Mucosa of rectum (tissue), 2 donors: ENCODE data around the gene SCG3.
A peak's percentile ranks its signal among the peaks of the same experiment; 100 is the strongest.

Experiments
- H3K27ac ChIP-seq, 2 donors: one replicate each; pipeline ENCODE4 v1.7.0; 2013; ENCODE audit warnings: inconsistent platforms in 2 of 2, low read depth in 2 of 2, low read length in 2 of 2
- H3K27me3 ChIP-seq, 2 donors: one replicate each; pipeline ENCODE4 v1.7.0; 2013; ENCODE audit warnings: low read length in 2 of 2; ENCODE audit not compliant: control insufficient read depth in 2 of 2, insufficient read depth in 2 of 2
- H3K36me3 ChIP-seq, 2 donors: one replicate each; pipeline ENCODE4 v1.7.0; 2013; ENCODE audit warnings: low read length in 2 of 2; ENCODE audit not compliant: control insufficient read depth in 2 of 2, insufficient read depth in 2 of 2
- H3K4me1 ChIP-seq, 2 donors: one replicate each; pipeline ENCODE4 v1.7.0; 2013; ENCODE audit warnings: low read length in 2 of 2, mild to moderate bottlenecking in 1 of 2; ENCODE audit not compliant: control insufficient read depth in 2 of 2, insufficient read depth in 2 of 2
- H3K4me3 ChIP-seq, 2 donors: one replicate each; pipeline ENCODE4 v1.7.0; 2013; ENCODE audit warnings: low read length in 2 of 2
- H3K9ac ChIP-seq, 2 donors: one replicate each; pipeline ENCODE4 v1.7.0; 2013; ENCODE audit warnings: low read length in 2 of 2, low read depth in 1 of 2, mild to moderate bottlenecking in 1 of 2
- H3K9me3 ChIP-seq, 2 donors: one replicate each; pipeline ENCODE4 v1.7.0; 2013; ENCODE audit warnings: low read length in 2 of 2; ENCODE audit not compliant: control insufficient read depth in 2 of 2
- donor health status: healthy.
- donor health status: Normal muscosa, but diverticular disease.

Gene SCG3

DNA sequence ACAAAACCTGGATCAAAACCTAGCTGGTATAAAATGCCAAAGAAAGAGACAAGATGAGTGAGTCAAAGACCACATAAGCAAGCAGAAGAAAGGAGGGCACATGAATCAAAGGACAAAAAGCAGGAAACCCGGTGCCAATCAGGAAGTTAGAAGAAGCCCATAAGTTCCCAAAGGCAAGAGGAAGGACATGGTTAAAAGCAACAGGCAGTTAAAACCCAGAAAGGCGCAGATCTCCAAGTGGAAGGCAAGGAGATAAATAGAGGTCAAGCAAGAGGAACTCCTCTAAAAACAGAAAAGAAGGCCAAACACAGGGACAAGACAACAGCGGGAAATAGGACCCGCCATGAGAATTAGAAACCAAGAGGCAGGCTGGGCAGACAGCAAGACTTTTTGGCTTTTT, 74.5 kb downstream of the SCG3 start:
- Histone ChIP-seq H3K27ac (no peak overlapping the region), H3K9me3 (no peaks in the 10 kb centered on the region), H3K4me1 (peaks cover 3 to 4% of the 10 kb centered on the region in 2 donors), H3K27me3 (no peaks in the 10 kb centered on the region), H3K36me3 (no peaks in the 10 kb centered on the region), H3K4me3 (no peak overlapping the region), H3K9ac (no peak overlapping the region)

DNA sequence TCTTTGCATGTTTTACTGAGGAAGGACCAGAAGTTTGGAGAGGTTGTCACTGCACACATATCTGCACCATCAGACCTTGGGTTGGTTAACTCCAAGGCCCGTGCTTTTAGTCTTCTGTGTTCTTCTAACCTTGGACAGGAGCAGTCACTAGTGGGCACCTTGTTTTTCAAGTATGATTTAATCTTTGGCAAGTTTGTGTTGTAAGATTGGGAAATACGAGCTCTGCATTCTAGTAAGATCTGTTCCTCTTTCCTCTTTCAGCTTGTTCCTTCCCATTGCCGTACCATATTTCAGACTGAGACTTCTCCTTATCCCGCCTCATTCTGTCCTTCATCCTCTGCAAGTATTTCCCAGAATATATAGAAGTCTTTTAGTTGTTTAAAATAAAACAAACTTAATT, 75.2 kb downstream of the SCG3 start:
- Histone ChIP-seq H3K9ac (no peak overlapping the region), H3K27ac (no peak overlapping the region), H3K27me3 (no peaks in the 10 kb centered on the region), H3K9me3 (no peaks in the 10 kb centered on the region), H3K4me3 (no peak overlapping the region), H3K4me1 (peaks cover 0 to 3% of the 10 kb centered on the region in 2 donors), H3K36me3 (no peaks in the 10 kb centered on the region)

DNA sequence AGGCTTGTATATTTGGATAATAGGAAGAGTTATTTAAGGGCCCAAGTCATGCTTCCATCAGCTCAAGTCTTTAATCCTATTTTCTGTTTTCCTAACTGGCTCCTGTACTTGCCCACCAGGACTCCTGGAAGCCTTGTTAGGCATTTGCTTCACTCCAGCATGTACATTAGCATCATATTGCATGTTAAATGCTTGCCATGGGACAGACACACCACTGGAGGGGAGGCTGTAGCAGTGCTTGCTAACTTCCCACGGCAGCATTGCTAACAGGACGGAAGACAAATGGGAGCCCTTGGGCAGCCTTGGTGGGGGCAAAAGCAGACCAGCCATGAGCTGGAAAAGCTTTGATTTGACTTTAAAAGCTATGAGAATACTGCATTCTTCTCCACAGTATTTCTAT, 76.1 kb downstream of the SCG3 start:
- H3K27ac ChIP-seq, result no peak overlapping the region
- H3K9me3 ChIP-seq, result no peaks in the 10 kb centered on the region
- H3K9ac ChIP-seq, result no peak overlapping the region
- H3K36me3 ChIP-seq, result no peaks in the 10 kb centered on the region
- no peaks in the 10 kb centered on the region for H3K27me3 ChIP-seq
- H3K4me3 ChIP-seq, result no peak overlapping the region
- peaks cover 0 to 3% of the 10 kb centered on the region in 2 donors for H3K4me1 ChIP-seq

DNA sequence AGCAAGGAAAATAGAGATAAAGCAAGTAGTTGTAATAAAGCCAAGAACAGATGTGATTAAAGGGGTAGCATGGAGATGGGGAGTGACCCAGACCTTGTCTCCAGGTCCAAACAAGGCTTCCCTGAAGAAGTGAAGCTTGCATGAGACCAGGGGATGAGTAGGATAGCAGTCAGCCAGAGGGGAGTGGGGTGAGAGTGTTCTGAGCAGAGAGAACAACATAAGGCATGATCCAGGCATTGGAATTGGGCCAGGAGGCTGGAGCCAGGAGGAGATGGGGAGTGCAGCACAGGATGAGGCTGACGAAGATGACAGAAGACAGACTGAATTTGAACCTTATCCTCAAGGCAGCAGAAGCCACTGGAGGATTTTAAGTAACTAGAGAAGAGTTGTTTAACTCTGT, 77.3 kb downstream of the SCG3 start:
- Histone ChIP-seq H3K9me3 (no peaks in the 10 kb centered on the region), H3K27me3 (no peaks in the 10 kb centered on the region), H3K9ac (no peak overlapping the region), H3K4me1 (peaks cover 0 to 3% of the 10 kb centered on the region in 2 donors), H3K4me3 (no peak overlapping the region), H3K27ac (peak overlapping the region in 1 of 2 donors; percentile 15), H3K36me3 (no peaks in the 10 kb centered on the region)

DNA sequence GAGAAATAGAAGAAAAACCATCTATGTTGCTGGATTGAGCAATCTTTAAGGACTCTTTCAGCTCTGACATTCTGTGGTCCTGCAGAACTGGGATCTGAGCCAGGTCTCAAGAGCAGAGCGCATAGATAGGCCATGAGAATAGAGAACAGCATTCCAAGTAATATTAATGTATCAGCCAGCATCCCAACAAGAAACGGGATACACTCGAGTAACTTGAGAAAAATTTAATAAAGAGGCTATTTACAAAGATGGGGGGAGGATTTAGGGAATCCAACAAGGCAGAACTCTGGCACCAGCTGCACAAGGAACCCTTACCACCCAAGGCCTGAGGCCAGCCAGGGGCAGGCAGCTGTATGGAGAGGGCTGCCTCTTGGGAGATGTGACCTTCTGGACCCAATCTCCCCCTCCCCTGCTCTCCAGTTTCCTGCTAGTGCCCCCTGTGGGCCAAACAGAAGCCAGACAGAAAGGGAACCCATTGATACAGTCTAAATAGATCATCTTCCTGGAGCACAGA, 78.3 kb downstream of the SCG3 start:
- Histone ChIP-seq H3K4me3 (no peak overlapping the region), H3K27ac (no peak overlapping the region), H3K27me3 (no peaks in the 10 kb centered on the region), H3K36me3 (no peaks in the 10 kb centered on the region), H3K4me1 (peaks cover 0 to 3% of the 10 kb centered on the region in 2 donors), H3K9me3 (no peaks in the 10 kb centered on the region), H3K9ac (no peak overlapping the region)

DNA sequence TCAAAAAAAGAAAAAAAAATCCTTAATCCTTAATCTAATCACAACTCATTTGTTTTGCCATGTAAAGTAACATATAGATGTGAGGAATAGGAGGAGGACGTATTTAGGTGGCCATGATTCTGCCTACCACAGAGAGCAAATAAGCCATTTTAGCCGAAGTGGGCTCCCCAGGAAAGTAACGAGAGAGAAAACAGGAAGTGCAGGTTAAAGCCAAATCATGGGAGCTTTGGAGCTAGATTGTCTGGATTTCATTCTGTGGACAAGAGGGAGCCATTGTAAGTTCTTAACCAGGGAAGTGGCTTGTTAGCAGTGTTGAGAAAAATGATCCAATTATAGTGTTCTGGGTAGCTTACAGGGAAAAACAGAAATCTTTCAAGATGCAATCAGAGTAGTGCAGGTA, 79.5 kb downstream of the SCG3 start:
- H3K4me3 ChIP-seq, result no peak overlapping the region
- H3K9ac ChIP-seq, result no peak overlapping the region
- H3K27ac ChIP-seq, result no peak overlapping the region
- no peaks in the 10 kb centered on the region for H3K9me3 ChIP-seq
- no peaks in the 10 kb centered on the region for H3K36me3 ChIP-seq
- H3K27me3 ChIP-seq, result no peaks in the 10 kb centered on the region
- H3K4me1 ChIP-seq, result peaks cover 0 to 3% of the 10 kb centered on the region in 2 donors

DNA sequence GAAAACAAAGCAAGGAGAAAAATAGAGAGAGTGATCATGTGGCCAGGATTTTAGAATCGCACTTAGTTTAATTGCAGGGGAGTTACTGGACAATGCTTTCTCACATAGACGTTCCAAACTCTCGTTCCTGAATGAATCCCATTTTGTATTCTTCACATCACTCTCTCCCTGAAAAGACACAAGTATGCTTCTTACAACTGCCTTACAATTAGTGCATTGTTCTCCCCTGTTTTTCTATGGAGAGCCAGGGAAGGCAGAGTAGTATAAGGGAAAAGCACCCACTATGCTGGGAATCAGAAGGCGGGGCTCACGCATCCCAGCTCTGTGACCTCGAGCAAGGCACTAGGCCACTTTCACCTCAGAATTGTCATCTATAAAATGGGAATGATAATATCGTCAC, 84.4 kb downstream of the SCG3 start:
- Histone ChIP-seq H3K36me3 (no peaks in the 10 kb centered on the region), H3K4me1 (no peaks in the 10 kb centered on the region), H3K27ac (no peak overlapping the region), H3K27me3 (no peaks in the 10 kb centered on the region), H3K9me3 (no peaks in the 10 kb centered on the region), H3K9ac (no peak overlapping the region), H3K4me3 (no peak overlapping the region)

DNA sequence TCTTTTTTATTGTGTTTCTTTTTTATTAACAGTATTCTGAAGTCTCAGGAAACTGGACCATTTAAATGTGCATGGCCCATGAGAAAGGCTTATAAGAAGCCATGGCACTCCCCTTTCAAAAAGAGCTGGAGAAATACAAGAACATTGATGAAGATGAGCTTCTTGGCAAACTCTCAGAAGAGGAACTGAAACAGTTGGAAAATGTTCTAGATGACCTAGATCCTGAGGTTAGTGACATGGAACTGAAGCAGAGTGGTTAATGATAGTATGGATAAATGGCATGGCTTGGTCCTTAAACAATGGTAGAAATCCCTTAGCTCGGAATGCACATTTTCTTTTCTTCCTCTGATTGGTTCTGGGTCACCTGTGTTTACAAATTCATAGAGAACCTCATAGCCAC, 85.0 kb downstream of the SCG3 start:
- H3K27ac ChIP-seq, result no peak overlapping the region
- H3K27me3 ChIP-seq, result no peaks in the 10 kb centered on the region
- H3K9me3 ChIP-seq, result no peaks in the 10 kb centered on the region
- no peak overlapping the region for H3K4me3 ChIP-seq
- H3K9ac ChIP-seq, result no peak overlapping the region
- no peaks in the 10 kb centered on the region for H3K4me1 ChIP-seq
- H3K36me3 ChIP-seq, result no peaks in the 10 kb centered on the region

DNA sequence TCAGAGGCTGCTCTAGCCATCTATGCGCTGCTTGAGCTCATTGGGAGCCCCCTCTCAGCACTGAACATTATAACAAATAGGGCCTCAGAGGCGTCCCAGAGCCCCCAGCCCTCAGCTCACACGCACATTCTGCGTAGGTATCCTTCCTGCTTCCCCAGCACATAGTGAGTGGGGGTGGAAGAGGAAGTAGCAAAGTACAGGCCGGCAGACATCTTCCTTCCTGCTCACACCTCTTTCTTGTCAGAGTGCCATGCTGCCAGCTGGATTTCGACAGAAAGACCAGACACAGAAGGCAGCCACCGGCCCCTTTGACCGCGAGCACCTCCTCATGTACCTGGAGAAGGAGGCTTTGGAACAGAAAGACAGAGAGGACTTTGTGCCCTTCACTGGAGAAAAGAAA, 86.7 kb downstream of the SCG3 start:
- no peak overlapping the region for H3K4me3 ChIP-seq
- no peaks in the 10 kb centered on the region for H3K27me3 ChIP-seq
- no peaks in the 10 kb centered on the region for H3K4me1 ChIP-seq
- H3K9ac ChIP-seq, result no peak overlapping the region
- H3K9me3 ChIP-seq, result no peaks in the 10 kb centered on the region
- H3K36me3 ChIP-seq, result peaks cover 0 to 2% of the 10 kb centered on the region in 2 donors
- no peak overlapping the region for H3K27ac ChIP-seq
